NCI-H2227 (cell line): Measurements from ENCODE around the gene NOD1.
"Not testable (repeated sequence)": the region's sequence is repeated elsewhere in the genome, so short reads cannot be mapped to it uniquely, and the experiment has no call there.

ENCODE experiments used
- DNase-seq: peaks from one replicate; lab custom pipeline; 2025; ENCODE audit not compliant: unreplicated experiment; lab: John Stamatoyannopoulos, UW

The NOD1 gene

DNA sequence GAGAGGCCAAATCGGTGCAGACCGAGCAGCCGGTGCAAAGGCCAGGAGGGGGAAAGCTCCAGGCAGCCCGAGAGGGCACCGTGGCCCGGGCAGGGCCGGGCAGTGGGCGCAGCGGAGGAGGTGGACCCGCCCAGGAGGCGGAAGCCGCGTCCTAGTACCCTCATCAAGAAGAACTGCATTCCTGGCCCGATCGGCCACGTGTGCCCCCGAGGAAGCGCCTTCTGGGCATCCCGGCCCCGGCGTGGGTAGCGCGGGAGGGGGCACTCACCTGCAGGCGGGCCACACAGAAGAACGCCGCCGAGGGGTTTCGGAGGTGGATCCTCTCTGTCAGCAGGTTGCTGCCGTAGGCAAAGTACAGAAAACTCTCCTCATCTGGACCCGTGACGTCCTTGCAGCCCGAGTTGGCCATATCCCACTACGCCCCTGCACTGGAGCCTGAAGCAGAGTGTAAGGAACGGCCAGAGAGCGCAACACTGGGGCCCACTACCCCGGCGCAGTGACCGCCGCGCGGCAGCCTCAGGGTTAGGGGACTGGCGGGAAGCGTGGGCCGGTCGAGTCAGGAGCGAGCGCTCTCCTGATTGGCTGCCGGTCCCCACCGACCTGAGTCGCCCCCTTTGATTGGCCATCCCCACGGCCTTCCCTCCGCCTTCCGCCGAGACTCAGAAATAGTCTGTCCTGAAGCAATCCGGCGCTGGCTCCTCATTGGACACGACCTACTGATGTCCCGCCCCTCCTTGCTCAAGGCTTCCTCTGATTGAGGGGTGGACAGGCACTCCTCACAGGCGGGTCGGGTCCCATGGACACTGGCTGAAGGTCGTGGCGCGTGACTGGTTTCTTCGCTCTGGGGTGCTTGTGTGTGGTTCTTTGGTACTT lies 26.0 kb upstream of the NOD1 start, which contains the start of gene GGCT:
TSS of gene GGCT (minus strand) at position 529 of the 873 bp plus-strand sequence. CDS start at position 409, 120 bp downstream.
- peak; percentile 97 for DNase-seq

DNA sequence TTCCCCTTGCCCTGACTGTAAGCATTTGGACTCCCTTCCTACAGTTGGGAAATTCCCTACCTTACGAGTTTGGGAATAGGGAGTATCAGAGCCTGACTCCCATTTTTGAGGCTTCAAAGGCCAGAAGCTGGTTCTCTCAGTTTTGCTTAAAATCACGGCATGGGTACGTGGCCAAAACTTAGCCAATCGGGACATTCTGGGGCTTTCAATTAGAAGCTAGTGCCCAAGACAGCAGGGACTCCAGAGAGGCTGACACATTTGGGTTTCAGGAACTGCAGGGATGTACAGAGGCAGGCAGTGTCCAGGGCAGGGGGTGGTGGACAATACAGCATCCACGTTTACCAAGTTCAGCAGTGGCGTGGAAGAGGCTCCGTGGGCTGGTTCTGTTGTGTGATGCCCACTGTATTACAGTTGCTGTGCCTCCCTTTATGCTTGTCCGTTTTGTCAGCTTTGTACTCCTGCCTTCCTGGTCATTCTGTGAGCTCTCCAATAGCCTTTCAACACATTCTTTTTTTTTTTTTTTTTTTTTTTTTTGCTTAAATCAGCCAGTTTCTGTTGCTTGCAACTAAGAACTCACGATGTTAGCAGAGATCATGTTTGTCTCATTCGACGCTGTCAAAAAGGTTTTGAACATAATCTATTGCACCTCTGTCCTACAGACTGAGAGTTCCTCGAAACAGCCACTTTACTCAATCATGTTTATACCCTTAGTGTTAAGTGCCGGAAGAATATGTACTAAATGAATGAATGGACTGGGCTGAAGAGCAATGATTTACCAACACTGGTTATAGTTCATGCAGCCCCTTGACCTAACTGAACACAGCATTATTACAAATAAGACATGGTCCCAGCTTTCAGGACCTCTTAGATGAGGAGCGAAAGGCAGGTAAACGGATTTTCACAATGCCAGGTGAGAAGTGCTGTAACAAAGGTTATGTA lies 25.0 kb upstream of the NOD1 start:
- DNase-seq: no peak

DNA sequence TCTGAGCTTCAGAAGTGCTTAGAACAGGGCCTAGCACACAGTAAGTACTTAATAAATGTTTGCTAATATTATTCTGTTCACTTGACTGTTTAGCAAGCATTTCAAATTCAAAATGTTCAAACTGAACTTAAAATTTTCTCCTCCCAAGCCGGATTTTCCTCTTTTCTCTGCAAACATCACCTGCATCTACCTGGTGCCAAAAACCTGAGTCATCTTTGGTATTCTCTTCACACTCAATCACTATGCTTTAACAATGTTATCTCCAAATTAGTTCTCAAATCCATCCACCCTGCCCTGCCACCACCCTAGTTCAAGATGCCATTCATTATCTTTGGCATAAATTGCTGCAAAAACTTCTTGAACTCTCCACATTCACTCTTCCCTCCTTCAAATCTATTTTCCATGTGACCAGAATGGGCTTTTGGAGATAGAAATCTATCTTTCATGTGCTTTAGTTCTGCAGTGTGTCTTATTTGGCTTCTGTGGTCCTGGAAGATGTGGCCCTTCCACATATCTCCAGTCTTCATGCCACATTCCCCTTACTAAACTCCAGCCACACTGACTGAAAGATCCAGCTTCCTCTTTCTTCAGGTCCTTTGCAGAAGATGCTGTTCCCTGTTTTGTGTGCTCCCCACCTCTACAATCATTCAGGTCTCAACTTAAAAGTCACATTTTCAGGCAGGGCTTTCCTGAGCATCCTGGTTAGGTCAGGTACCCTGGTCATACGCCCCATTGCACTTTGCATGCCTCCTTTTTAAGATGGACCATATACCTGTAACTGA lies 24.1 kb upstream of the NOD1 start:
- DNase-seq: no peak

DNA sequence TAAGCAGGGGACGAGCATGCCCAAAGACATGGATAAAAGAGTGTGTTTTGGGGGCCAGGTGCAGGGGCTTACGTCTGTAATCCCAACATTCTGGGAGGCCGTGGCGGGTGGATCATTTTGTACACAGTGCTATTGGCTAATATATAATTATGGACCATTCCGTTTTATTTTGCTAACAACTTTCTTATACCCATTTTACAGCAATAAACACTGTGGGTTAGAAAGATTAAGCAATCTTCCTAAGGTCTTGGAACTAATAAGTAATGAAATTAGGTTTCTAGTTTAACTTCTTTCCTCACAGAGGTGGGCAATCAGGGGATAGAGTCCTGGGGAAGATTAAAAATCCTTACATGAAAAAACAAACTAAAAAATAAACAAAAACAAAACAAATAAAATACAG lies 22.7 kb upstream of the NOD1 start:
- no peak for DNase-seq

DNA sequence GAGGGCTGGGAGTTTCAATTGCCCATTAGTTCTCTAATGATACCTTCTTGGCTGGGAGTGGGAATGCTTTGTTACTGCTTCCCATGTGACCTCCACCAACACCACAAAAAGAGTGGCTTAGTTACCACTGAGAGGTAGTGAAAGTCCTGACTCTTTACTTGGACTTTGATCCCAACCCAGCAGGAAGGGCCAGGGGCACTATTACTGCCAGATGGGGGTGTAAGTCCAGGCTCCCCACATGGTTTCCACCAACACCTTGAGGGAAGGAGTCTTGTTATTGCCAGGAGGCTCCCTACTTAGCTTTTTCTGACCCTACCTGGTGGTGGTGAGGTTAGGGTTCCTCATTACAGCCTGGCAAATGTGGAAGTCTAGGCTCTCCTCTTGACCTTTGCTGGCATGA lies 14.6 kb upstream of the NOD1 start:
- DNase-seq: no peak

DNA sequence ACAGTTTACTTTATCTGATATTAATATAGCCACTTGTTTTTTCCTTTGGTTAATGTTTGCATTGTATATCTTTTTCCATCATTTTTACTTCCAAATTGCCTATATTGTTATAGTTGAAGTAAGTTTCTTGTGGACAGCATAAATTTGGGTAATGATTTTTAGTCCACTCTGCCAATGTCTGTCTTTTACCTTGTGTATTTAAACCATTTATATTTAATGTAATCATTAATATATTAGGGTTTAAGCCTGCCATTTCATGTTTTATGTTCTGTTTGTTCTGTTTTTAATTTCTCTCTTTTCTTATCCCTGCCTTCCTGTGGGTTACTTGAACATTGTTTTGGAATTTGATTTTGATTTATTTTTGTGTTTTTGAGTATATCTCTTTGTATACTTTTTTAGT lies 12.8 kb upstream of the NOD1 start:
- no peak for DNase-seq

DNA sequence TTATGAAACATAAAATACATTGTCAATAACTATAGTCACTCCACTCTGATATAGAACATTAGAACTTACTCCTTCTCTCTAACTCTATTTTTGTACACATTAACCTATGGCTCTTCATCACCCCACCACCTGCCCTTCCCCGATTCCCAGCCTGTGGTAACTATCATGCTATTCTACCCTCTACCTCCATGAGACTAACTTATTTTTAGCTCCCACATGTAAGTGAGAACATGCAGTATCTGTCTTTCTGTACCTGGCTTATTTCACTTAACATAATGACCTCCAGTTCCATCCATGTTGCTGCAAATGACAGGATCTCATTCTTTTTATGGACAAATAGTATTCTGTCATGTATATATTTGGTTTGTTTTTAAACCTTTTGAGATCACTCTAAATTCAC lies 8.8 kb upstream of the NOD1 start:
- DNase-seq: no peak

DNA sequence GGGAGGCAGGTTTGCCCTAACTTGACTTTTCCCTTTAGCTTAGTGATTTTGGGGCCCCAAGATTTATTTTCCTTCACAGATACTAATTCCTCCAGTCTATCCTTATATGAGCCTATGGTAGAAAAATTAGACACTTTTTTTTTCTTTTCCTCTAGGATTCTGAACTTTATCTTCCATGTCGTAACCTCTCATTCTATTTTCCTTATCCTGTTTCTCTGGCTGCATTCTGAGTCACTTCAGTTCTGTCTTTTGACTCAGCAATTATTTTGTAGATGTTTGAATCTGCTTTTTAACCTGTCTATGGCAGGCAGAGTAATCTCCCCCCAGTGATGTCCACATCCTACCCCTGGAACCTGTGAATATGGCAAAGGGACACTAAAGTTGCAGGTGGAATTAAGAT lies 7.1 kb upstream of the NOD1 start:
- no peak for DNase-seq

DNA sequence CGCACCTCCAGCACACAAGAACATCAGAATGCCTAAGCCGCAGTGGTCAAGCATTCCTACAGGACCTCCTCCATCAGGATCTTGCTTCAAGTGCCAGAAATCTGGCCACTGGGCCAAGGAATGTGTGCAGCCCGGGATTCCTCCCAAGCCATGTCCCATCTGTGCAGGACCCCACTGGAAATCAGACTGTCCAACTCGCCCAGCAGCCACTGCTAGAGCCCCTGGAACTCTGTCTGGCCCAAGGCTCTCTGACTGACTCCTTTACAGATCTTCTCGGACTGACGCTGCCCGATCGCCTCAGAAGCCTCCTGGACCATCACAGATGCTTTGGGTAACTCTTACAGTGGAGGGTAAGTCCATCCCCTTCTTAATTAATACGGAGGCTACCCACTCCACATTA lies 2.8 kb upstream of the NOD1 start:
- not testable (repeated sequence) for DNase-seq

DNA sequence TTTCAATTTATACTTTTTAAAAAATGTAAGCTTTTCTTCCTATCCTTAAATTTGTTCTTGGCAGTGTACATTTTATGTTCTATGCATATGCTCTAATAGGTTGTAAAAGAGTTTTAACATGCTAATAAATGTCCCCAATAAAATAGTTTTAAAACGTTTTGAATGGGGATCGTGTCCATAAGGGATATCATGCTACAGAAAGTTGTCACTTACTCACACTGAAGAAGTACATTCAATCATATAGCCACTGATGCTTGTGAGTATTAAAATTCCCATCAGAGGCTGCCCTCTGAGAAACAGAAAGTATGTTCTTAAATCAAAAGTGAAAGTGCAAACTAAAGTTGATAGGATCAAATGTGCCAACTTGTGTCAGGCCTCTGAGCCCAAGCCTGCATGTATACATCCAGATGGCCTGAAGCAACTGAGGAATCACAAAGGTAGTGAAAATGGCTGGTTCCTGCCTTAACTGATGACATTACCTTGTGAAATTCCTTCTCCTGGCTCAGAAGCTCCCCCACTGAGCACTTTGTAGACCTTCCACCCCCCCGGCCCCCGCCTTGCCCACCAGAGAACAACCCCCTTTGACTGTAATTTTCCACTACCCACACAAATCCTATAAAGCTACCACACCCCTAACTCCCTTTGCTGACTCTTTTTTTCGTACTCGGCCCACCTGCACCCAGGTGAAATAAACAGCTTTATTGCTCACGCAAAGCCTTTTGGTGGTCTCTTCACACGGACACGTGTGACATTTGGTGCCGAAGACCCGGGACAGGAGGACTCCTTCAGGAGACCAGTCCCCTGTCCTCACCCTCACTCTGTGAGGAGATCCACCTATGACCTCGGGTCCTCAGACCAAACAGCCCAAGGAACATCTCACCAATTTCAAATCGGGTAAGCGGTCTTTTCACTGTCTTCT lies 877 bp upstream of the NOD1 start:
- DNase-seq: no peak

DNA sequence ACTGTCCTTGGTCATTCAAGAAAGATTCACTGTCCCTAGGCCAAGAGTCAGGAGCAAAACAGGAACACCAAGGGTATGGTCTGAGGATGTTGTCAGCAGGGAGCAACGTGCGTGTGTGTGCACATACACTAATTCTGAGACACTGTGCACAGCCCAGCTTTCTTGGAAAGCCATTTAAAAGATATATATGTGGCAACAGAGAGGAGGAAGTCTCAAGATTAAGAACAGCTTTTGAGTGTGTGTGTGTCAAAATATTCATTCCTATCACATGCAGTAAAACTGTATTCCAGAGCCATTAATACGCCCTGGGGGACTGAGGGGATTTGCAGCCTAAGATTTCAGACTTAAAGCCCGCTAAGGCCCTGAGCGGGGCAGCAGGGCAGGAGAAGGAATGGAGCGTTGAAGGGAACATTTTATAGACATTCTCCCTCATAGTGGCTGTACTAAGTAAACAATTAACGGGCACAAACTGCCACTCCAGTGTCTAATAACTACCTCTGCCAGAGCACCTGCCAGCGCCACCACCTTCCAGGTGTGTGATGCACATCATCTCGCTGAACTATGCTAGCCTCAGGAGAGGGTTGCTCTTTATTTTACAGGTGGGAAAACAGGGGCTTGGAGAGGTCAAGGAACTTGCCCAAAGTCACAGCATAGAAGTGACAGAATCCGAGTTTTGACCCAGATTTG lies 2.0 kb downstream of the NOD1 start:
- no peak for DNase-seq

DNA sequence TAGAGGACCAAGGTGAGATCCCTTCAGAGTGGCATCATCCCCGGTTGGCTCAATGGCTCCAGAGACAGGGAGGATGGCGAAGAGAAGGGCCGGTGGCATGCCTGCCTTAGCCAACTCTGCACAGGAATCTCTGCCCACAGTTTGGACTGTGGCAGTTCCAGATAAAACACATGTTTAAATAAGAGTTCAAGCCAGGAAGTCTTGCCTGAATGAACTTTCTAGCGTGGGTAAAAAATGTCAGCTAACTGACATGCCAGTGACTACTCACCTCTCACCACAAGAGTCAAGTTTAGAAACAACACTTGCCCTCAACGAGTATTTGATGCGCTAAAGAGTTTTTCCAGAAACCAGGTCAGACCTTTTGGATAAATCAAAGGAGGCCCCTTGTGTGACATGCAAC lies 3.0 kb downstream of the NOD1 start:
- no peak for DNase-seq

DNA sequence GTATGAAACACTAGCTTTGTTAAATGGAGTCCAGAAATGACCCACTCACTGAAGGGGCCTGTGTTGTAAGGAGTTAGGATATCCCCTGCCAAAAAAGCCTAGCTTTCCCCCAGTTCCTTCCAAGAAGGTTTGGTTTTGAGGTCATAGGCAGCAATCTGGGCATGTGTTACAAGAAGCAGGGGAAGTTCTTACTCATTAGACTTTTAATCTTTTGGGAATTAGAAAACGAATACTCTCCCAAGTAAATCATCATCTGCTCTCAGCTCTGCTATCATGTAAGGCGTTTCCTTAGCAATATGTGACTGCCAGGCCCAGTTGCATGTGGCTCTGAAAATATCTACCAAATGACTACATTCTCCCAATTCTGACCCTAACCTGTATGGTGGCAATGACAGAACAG lies 3.7 kb downstream of the NOD1 start:
- DNase-seq: no peak

DNA sequence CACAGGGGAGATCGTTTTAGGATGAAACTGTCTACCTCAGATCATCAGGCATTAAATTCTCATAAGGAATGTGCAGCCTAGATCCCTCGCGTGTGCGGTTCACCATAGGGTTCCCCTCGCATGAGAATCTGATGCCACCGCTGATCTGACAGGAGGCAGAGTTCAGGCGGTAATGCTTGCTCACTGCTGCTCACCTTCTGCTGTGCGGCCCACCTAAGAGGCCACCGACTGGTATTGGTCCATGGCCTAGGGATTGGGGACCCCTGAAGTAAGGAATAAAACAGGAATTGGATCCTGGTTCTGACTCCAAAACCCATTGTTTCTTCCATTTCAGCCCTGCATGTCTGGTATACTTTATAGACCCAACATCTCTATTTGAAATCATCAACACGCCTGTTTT lies 4.1 kb downstream of the NOD1 start:
- DNase-seq: no peak

DNA sequence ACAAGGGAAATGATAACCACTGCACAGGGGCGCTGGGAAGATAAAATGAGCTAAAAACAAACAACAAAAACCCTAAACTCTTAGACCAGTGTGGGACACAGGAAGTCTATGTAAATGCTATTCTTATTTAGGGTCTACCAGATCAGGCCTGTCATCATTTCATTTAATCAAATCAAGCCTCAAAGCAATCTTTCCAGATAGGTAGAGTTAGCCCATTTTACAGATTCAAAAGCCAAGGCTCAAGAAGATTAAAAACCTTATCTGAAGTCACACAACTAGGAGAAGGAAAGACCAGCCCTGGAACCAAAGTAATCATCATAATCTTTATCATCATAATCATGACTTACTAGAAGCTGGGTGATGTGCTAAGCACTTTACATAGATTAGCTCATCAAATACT lies 4.7 kb downstream of the NOD1 start:
- no peak for DNase-seq

DNA sequence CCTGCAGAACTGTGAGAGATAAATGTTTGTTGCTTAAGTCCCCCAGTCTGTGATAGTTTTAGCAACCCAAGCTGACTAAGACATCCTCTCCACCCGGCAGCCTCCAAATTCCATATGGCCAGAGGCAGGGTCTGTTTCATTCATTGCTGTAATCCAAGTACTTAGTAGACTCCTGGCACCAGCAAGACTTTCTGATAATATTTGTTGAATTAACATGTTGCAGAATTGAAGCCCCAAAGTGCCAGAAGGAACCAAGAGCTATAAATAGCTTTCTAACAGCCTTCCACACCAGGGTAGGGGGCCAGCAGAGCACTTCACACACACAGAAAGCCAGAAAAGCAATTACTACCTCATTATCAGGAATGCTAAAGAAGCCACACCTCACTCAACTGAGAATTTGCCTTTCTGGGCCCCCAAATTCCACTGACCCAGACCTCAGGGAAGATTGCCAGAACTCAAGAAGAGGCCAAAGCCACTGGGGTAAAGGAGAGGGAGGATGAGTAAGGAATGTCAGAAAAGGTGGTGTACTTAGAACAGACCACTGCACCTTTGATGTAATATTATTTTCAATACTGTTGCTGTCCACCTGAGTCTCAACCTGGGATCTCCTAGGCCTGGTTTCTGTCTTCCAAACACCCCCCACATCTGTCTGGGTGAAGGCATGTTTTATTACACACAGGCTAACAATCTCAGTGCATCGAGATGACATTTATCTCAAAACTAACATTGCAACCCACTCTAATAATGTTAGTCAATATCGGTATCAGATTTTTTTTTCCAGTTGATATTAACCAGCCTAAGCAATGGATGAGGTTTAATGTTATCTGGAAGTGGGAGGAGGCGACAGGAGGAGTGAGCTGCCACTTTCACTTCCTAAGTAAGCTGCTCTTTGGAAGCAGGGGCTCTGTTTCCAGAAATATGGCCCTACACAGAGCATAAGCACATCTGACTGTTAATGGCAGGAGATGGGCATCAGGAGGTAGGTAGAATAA lies 5.5 kb downstream of the NOD1 start:
- no peak for DNase-seq

DNA sequence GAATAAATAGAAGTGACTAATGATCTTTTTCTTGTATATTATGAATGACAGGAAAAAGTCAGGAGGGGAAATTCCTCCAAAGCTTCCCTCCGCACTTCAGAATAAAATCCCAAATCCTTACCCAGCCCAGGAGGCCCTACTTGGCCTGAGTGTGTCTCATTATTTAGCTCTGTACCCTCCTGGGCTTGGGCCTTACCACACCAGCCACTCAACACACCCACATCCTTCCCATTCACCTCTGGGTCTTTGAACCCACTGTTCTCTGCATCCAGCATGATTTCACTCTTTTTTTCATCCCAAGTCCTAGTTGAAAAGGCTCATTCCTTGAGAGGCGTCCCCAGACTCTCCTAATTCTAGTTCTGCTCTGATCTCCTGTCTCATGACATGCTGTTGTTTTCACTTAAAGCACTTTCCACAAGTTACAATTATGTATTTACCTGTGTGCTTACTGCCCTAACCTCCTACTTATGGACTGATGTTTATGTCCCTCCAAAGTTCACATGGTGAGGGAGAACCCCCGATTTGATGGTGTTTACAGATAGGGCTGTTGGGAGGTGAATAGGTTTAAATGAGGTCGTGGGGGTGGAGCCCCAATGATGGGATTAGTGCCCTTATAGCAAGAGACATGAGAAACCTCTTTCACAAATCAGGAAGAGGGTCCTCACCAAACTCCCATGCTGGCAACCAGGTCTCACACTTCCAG lies 6.4 kb downstream of the NOD1 start:
- DNase-seq: no peak

DNA sequence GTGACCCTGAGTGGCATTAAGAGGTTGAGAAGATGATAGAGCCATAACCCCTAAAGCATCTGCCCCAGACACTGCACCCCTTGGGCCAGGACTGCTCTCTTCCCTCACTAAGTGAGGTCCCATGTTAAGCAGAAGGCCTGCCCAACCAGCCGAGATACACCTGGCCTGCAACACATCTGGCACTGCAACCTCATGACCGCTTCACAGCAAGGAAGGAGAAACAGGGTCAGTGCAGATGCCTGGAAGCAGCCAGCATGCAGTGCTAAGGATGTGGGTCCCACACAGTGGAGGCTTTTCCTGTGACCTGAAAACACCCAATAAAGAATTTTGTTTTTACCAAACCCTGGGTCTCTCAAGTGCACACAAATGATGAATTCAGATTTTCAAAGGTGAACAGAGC lies 7.4 kb downstream of the NOD1 start:
- DNase-seq: no peak
